GM21825 (cell line): ENCODE data around the gene LRRC9.

Experiments
- ATAC-seq: cut with Tn5 transposase; IDR thresholded peaks from one replicate; pipeline ENCODE4 v1.9.1; 2021; ENCODE audit warnings: mild to moderate bottlenecking, moderate library complexity; ENCODE audit not compliant: unreplicated experiment

Gene LRRC9

GRCh38 chr14:60106339-60106738 is 186.4 kb downstream of the LRRC9 start:
- ATAC-seq = no peak

- ATAC-seq = no peak
These were observed 187.5 kb downstream of the LRRC9 start for GRCh38 chr14:60107477-60107876.

- ATAC-seq = no peak
These were observed 191.8 kb downstream of the LRRC9 start for GRCh38 chr14:60111732-60112131.
